HepG2 (cell line): ENCODE results near the gene HBS1L. TPM values are rescaled to one million over a fixed set of nuclear protein-coding genes. Genes with fewer than 3 reads are reported as not detected.

Experiments used
- CBX2 ChIP-seq, 2 experiments: fragments of 200-600 bp in 1 of 2; sonication (generic); formaldehyde crosslinking in 1 of 2; IDR thresholded peaks; 2 replicates each; pipeline versions ENCODE4 v1.7.0 to v1.8.1; 2018 to 2022; ENCODE audit warnings: low read depth in 2 of 2, low read length in 1 of 2, mild to moderate bottlenecking in 1 of 2, missing genetic modification reagents in 1 of 2
- E2F1 ChIP-seq: sonication (generic); formaldehyde crosslinking; IDR thresholded peaks from 2 replicates; pipeline ENCODE4 v1.5.0; 2020; ENCODE audit warnings: missing genetic modification reagents
- EEA1 ChIP-seq: sonication (generic); formaldehyde crosslinking; IDR thresholded peaks from 2 replicates; pipeline ENCODE4 v1.5.1; 2020; ENCODE audit warnings: mild to moderate bottlenecking, missing genetic modification reagents, borderline replicate concordance
- FOSL2 ChIP-seq: sonication (generic); formaldehyde crosslinking; IDR thresholded peaks from 2 replicates; pipeline ENCODE4 v1.4.0; 2020; ENCODE audit warnings: missing genetic modification reagents
- HMGA1 ChIP-seq: sonication (generic); formaldehyde crosslinking; conservative IDR thresholded peaks from 2 replicates; pipeline ENCODE4 v1.4.0; 2020; ENCODE audit warnings: missing genetic modification reagents
- JUND ChIP-seq: sonication (generic); formaldehyde crosslinking; IDR thresholded peaks from 2 replicates; pipeline ENCODE4 v1.8.0; 2022; ENCODE audit warnings: mild to moderate bottlenecking, missing genetic modification reagents
- LCORL ChIP-seq, 2 experiments: fragments of 450-650 bp in 1 of 2; sonication (generic) in 1 of 2; formaldehyde crosslinking in 1 of 2; IDR thresholded peaks; 2 replicates each; pipeline versions ENCODE4 v1.5.0 to v1.6.1; 2017 to 2020; ENCODE audit warnings: antibody characterized with exemption in 1 of 2, missing genetic modification reagents in 1 of 2
- NFATC3 ChIP-seq: sonication (generic); formaldehyde crosslinking; IDR thresholded peaks from 2 replicates; pipeline ENCODE4 v1.5.1; 2020; ENCODE audit warnings: mild to moderate bottlenecking, missing genetic modification reagents
- PHF5A ChIP-seq: IDR thresholded peaks from one replicate; pipeline ENCODE4 v1.6.1; 2018; ENCODE audit warnings: low read depth, missing genetic modification reagents; ENCODE audit not compliant: unreplicated experiment
- SIX1 ChIP-seq: sonication (generic); formaldehyde crosslinking; IDR thresholded peaks from 2 replicates; pipeline ENCODE4 v1.4.0; 2020; ENCODE audit warnings: missing genetic modification reagents, borderline replicate concordance
- SP140L ChIP-seq: sonication (generic); formaldehyde crosslinking; IDR thresholded peaks from 2 replicates; pipeline ENCODE4 v1.4.0; 2020; ENCODE audit warnings: missing genetic modification reagents, borderline replicate concordance
- ZFP91 ChIP-seq: sonication (generic); formaldehyde crosslinking; IDR thresholded peaks from 2 replicates; pipeline ENCODE4 v1.9.0; 2022; ENCODE audit warnings: missing genetic modification reagents, mild to moderate bottlenecking, borderline replicate concordance
- polyA plus RNA-seq, 8 experiments: library from polyadenylated mRNA; depleted of rRNA in 3 of 8; stranded (reverse) in 7 of 8; unstranded in 1 of 8; fragments of >200 nt; fragmentation: Illumina TruSeq in 4 of 8; extraction: Trizol in 4 of 8; gene quantifications; 2 replicates each; pipeline versions ENCODE4 v1.2.1 to v1.2.3, GENCODE V29; 2011 to 2016; ENCODE audit warnings: low read depth in 4 of 8, missing spikeins in 1 of 8, mixed read lengths in 1 of 8; ENCODE audit not compliant: insufficient read depth in 1 of 8
- total RNA-seq, 5 experiments: library from RNA; depleted of rRNA; stranded (reverse); fragments of >200 nt; fragmentation: Illumina TruSeq; extraction: Trizol; gene quantifications; 2 replicates each; pipeline ENCODE4 v1.2.3, GENCODE V29; 2016; ENCODE audit warnings: low read depth in 1 of 5
- TF ChIP-seq, protein P1 (sequence below): sonication (generic); formaldehyde crosslinking; conservative IDR thresholded peaks from 2 replicates; pipeline ENCODE4 v1.4.0; 2020; ENCODE audit warnings: missing genetic modification reagents
- TF ChIP-seq, protein P2 (sequence below): sonication (generic); formaldehyde crosslinking; IDR thresholded peaks from 2 replicates; pipeline ENCODE4 v1.4.0; 2020; ENCODE audit warnings: mild to moderate bottlenecking, missing genetic modification reagents
- TF ChIP-seq, protein P3 (sequence below): sonication (generic); formaldehyde crosslinking; IDR thresholded peaks from 2 replicates; pipeline ENCODE4 v1.4.0; 2020; ENCODE audit warnings: missing genetic modification reagents, borderline replicate concordance
- TF ChIP-seq, protein P4 (sequence below): sonication (generic); formaldehyde crosslinking; IDR thresholded peaks from 2 replicates; pipeline ENCODE4 v1.4.0; 2020; ENCODE audit warnings: missing genetic modification reagents

The HBS1L gene
- total and polyA plus RNA-seq, 2 of the 13 experiments (the other 11 are each of a cell fraction or from before 2014, with no cell fraction given): 44.1 to 138 TPM

DNA sequence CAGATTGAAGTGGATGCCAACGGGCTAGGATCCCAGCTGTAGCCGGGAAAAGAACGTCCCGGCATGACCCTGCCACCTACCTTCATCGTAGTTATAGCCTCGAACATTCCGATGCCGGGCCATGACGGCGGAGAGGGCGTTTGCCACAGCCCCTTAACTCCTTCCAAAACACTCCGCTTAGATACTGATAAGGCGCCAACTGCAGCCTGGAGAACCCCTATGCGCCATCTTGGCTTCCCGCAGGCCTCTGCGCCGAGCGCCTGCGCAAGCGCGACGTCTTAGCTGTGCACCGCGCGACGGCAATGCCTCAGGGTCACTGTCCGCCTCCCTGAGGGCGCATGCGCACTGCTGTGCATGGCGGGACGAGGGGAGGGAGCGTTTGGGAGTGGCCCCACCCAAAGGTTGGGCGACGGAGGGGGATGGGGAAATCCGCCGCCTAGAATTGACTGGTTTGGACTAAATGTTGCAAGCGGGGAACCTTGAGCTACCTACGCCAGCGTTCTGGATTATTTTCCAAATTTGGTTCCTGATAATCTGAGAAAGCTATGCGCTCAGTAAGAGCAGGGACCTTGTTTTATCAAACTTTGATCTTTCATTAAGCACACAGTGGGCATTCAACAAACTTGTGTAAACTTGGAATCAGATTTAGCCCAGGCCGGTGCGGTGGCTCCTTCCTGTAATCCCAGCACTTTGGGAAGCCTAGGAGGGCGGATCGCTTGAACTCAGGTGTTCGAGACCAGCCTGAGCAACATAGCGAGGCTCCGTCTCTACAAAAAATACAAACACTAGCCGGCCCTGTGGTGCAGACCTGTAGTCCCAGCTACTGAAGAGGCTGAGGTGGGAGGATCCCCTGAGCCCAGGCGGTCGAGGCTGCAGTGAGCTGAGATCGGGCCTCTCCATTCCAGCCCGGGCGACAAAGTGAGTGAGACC, at the start of gene HBS1L (continued):
- TF ChIP-seq ZFP91 (peak; percentile 86), PHF5A (CRISPR knock-in tag) (peak; percentile 79), SIX1 (CRISPR knock-in tag) (0 out of 2 replicates have a peak, but pooled peaks have one; percentile 26), SP140L (CRISPR knock-in tag) (no peak), LCORL (IDR thresholded peaks at IDR 0.05) (peak; percentile 89), LCORL (CRISPR knock-in tag; IDR thresholded peaks at IDR 0.05) (peak; percentile 92), JUND (CRISPR knock-in tag) (peak; percentile 46; the same call in 1 of the 2 replicates), EEA1 (CRISPR knock-in tag) (peak; percentile 99; the same call in 1 of the 2 replicates), CBX2 (IDR thresholded peaks at IDR 0.05; ENCODE audit: low read depth, low read length) (no peak), CBX2 (CRISPR knock-in tag; IDR thresholded peaks at IDR 0.05; ENCODE audit: low read depth) (0 out of 2 replicates have a peak, but pooled peaks have one; percentile 14), E2F1 (peak; percentile 92), NFATC3 (CRISPR knock-in tag) (peak; percentile 80; the same call in 1 of the 2 replicates), HMGA1 (CRISPR knock-in tag) (no peak), FOSL2 (CRISPR knock-in tag) (peak; percentile 36; the same call in 1 of the 2 replicates)
- TF ChIP-seq, protein P1, sequence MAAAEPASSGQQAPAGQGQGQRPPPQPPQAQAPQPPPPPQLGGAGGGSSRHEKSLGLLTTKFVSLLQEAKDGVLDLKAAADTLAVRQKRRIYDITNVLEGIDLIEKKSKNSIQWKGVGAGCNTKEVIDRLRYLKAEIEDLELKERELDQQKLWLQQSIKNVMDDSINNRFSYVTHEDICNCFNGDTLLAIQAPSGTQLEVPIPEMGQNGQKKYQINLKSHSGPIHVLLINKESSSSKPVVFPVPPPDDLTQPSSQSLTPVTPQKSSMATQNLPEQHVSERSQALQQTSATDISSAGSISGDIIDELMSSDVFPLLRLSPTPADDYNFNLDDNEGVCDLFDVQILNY (CRISPR knock-in tag): peak; percentile 73; the same call in 1 of the 2 replicates
- TF ChIP-seq, protein P2, sequence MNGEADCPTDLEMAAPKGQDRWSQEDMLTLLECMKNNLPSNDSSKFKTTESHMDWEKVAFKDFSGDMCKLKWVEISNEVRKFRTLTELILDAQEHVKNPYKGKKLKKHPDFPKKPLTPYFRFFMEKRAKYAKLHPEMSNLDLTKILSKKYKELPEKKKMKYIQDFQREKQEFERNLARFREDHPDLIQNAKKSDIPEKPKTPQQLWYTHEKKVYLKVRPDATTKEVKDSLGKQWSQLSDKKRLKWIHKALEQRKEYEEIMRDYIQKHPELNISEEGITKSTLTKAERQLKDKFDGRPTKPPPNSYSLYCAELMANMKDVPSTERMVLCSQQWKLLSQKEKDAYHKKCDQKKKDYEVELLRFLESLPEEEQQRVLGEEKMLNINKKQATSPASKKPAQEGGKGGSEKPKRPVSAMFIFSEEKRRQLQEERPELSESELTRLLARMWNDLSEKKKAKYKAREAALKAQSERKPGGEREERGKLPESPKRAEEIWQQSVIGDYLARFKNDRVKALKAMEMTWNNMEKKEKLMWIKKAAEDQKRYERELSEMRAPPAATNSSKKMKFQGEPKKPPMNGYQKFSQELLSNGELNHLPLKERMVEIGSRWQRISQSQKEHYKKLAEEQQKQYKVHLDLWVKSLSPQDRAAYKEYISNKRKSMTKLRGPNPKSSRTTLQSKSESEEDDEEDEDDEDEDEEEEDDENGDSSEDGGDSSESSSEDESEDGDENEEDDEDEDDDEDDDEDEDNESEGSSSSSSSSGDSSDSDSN (CRISPR knock-in tag): peak; percentile 70
- TF ChIP-seq, protein P3, sequence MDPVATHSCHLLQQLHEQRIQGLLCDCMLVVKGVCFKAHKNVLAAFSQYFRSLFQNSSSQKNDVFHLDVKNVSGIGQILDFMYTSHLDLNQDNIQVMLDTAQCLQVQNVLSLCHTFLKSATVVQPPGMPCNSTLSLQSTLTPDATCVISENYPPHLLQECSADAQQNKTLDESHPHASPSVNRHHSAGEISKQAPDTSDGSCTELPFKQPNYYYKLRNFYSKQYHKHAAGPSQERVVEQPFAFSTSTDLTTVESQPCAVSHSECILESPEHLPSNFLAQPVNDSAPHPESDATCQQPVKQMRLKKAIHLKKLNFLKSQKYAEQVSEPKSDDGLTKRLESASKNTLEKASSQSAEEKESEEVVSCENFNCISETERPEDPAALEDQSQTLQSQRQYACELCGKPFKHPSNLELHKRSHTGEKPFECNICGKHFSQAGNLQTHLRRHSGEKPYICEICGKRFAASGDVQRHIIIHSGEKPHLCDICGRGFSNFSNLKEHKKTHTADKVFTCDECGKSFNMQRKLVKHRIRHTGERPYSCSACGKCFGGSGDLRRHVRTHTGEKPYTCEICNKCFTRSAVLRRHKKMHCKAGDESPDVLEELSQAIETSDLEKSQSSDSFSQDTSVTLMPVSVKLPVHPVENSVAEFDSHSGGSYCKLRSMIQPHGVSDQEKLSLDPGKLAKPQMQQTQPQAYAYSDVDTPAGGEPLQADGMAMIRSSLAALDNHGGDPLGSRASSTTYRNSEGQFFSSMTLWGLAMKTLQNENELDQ: no peak
- TF ChIP-seq, protein P4, sequence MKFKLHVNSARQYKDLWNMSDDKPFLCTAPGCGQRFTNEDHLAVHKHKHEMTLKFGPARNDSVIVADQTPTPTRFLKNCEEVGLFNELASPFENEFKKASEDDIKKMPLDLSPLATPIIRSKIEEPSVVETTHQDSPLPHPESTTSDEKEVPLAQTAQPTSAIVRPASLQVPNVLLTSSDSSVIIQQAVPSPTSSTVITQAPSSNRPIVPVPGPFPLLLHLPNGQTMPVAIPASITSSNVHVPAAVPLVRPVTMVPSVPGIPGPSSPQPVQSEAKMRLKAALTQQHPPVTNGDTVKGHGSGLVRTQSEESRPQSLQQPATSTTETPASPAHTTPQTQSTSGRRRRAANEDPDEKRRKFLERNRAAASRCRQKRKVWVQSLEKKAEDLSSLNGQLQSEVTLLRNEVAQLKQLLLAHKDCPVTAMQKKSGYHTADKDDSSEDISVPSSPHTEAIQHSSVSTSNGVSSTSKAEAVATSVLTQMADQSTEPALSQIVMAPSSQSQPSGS (CRISPR knock-in tag): peak; percentile 82
